GM12878 (cell line): Measurements from ENCODE around the gene ZDHHC14.

Experiments used
- POLR2AphosphoS5 ChIP-seq: IDR thresholded peaks from 2 replicates; pipeline ENCODE4 v1.6.1; 2011; ENCODE audit warnings: mild to moderate bottlenecking, low read length, inconsistent platforms
- YY1 ChIP-seq: IDR thresholded peaks from 2 replicates; pipeline ENCODE4 v1.6.1; 2011; ENCODE audit warnings: low read depth, mild to moderate bottlenecking, low read length
- TF ChIP-seq, protein P1 (sequence below), 3 experiments: IDR thresholded peaks in 2 of 3; conservative IDR thresholded peaks in 1 of 3; 2 replicates each; pipeline ENCODE4 v1.5.1; 2011; ENCODE audit warnings: low read depth in 3 of 3, low read length in 3 of 3, mild to moderate bottlenecking in 3 of 3, control low read depth in 2 of 3, moderate library complexity in 2 of 3, inconsistent platforms in 1 of 3, mixed read lengths in 1 of 3; ENCODE audit not compliant: control insufficient read depth in 2 of 3, insufficient read depth in 1 of 3; ENCODE audit errors: extremely low read depth in 1 of 3
- TF ChIP-seq, protein P2 (sequence below): IDR thresholded peaks from 2 replicates; pipeline ENCODE4 v1.6.1; 2012; ENCODE audit warnings: mild to moderate bottlenecking, low read depth, low read length
- TF ChIP-seq, protein P3 (sequence below): IDR thresholded peaks from 2 replicates; pipeline ENCODE4 v1.6.1; 2012; ENCODE audit warnings: low read length, inconsistent platforms

DNA sequence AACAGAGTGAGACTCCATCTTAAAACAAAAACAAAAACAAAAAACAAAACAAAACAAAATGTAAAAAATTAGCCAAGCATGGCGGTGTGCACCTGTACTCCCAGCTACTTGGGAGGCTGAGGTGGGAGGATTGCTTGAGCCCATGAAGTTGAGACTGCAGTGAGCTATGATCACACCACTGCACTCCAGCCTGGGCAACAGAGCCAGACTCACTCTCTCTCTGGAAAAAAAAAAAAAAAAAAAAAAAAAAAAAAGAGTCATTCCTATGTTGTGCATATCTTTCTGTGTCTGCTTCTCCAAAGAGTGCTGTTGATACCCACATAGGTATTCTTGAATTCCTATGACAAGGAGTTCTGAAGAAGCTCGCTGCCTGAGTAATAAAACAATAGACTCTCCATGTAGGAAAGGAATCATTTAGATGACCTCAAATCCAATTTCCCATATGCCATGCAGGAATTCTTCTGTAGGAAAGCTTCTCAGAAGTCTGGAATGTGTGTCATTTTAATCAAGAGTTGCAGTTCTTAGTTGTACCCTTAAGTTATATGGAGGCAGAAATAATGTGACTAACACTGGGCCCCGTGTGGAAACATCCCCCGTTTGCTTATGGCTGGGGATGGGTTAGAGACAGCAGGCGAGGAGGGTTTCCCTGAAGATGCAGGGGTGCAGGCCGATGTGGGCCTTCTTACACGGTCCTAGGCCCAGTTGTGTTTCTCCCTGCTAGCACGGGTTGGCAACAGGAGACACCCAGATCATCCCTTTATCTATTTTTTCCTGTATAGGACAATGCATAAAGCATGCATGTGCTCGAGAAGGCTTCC is 79.4 kb downstream of the ZDHHC14 start:
- TF ChIP-seq, protein P1, sequence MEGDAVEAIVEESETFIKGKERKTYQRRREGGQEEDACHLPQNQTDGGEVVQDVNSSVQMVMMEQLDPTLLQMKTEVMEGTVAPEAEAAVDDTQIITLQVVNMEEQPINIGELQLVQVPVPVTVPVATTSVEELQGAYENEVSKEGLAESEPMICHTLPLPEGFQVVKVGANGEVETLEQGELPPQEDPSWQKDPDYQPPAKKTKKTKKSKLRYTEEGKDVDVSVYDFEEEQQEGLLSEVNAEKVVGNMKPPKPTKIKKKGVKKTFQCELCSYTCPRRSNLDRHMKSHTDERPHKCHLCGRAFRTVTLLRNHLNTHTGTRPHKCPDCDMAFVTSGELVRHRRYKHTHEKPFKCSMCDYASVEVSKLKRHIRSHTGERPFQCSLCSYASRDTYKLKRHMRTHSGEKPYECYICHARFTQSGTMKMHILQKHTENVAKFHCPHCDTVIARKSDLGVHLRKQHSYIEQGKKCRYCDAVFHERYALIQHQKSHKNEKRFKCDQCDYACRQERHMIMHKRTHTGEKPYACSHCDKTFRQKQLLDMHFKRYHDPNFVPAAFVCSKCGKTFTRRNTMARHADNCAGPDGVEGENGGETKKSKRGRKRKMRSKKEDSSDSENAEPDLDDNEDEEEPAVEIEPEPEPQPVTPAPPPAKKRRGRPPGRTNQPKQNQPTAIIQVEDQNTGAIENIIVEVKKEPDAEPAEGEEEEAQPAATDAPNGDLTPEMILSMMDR (IDR thresholded peaks at IDR 0.05 in 2 of 3, conservative IDR thresholded peaks at IDR 0.05 in 1 of 3; ENCODE audit: control insufficient read depth in 2 of 3, extremely low read depth in 1 of 3, insufficient read depth in 1 of 3, low read depth in 3 of 3, low read length in 3 of 3) = no peak
- TF ChIP-seq, protein P2, sequence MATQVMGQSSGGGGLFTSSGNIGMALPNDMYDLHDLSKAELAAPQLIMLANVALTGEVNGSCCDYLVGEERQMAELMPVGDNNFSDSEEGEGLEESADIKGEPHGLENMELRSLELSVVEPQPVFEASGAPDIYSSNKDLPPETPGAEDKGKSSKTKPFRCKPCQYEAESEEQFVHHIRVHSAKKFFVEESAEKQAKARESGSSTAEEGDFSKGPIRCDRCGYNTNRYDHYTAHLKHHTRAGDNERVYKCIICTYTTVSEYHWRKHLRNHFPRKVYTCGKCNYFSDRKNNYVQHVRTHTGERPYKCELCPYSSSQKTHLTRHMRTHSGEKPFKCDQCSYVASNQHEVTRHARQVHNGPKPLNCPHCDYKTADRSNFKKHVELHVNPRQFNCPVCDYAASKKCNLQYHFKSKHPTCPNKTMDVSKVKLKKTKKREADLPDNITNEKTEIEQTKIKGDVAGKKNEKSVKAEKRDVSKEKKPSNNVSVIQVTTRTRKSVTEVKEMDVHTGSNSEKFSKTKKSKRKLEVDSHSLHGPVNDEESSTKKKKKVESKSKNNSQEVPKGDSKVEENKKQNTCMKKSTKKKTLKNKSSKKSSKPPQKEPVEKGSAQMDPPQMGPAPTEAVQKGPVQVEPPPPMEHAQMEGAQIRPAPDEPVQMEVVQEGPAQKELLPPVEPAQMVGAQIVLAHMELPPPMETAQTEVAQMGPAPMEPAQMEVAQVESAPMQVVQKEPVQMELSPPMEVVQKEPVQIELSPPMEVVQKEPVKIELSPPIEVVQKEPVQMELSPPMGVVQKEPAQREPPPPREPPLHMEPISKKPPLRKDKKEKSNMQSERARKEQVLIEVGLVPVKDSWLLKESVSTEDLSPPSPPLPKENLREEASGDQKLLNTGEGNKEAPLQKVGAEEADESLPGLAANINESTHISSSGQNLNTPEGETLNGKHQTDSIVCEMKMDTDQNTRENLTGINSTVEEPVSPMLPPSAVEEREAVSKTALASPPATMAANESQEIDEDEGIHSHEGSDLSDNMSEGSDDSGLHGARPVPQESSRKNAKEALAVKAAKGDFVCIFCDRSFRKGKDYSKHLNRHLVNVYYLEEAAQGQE = no peak
- no peak for TF ChIP-seq YY1
- no peak for TF ChIP-seq POLR2AphosphoS5
- TF ChIP-seq, protein P3, sequence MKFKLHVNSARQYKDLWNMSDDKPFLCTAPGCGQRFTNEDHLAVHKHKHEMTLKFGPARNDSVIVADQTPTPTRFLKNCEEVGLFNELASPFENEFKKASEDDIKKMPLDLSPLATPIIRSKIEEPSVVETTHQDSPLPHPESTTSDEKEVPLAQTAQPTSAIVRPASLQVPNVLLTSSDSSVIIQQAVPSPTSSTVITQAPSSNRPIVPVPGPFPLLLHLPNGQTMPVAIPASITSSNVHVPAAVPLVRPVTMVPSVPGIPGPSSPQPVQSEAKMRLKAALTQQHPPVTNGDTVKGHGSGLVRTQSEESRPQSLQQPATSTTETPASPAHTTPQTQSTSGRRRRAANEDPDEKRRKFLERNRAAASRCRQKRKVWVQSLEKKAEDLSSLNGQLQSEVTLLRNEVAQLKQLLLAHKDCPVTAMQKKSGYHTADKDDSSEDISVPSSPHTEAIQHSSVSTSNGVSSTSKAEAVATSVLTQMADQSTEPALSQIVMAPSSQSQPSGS = no peak
